NB4 (cell line): ENCODE results near the gene ADGRL2.

Source experiments
- POLR2A ChIP-seq: IDR thresholded peaks from 2 replicates; pipeline ENCODE4 v1.6.1; 2011; ENCODE audit warnings: mild to moderate bottlenecking; ENCODE audit not compliant: insufficient read length; ENCODE audit errors: extremely low read depth
- TF ChIP-seq, protein P1 (sequence below): IDR thresholded peaks from one replicate; pipeline ENCODE4 v1.5.1; 2012; ENCODE audit warnings: low read depth, low read length

DNA sequence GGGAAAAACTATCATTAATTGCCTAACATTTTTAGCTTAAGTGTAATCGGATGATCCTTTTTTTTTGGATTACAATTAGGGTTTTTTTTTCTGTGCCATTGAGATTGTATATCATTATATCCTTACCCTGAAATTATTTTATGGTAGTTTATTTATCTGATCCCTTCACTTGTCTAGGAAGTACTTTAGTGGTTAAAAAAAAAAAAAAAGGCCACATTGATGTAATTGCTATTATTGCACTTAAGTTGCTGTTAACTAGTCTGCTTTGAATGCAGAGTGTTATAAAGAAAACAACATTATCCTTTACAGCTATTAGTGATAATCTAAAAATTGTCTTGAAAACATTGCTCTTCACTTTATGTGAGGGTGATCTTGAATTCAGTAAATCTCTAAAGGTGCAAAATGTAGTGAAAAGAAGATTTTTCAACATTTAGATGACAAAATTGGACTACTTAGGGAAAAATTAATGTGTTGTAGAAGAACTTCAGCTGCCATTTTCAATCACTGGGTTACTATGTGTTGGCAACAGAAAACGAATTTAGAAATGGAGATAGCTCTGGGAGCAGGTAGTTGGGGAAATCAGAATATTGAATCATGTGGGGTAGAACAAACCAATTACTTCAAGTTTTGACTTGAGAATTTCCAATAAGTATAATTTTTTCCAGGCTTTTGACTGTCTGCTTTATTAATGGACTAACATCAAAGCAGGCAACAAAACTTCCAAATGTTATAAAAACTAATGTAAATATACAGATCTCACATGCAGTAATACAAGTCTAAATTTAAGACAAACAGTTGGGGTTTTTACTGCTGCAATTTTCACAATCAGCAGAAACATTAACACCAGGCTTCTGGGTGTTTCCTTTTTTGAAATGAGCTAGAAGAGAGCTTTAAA lies 5.0 kb downstream of the ADGRL2 start:
- TF ChIP-seq, protein P1, sequence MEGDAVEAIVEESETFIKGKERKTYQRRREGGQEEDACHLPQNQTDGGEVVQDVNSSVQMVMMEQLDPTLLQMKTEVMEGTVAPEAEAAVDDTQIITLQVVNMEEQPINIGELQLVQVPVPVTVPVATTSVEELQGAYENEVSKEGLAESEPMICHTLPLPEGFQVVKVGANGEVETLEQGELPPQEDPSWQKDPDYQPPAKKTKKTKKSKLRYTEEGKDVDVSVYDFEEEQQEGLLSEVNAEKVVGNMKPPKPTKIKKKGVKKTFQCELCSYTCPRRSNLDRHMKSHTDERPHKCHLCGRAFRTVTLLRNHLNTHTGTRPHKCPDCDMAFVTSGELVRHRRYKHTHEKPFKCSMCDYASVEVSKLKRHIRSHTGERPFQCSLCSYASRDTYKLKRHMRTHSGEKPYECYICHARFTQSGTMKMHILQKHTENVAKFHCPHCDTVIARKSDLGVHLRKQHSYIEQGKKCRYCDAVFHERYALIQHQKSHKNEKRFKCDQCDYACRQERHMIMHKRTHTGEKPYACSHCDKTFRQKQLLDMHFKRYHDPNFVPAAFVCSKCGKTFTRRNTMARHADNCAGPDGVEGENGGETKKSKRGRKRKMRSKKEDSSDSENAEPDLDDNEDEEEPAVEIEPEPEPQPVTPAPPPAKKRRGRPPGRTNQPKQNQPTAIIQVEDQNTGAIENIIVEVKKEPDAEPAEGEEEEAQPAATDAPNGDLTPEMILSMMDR: no peak
- TF ChIP-seq POLR2A: no peak
